GM23338 (cell line): ENCODE results near the gene RHO.

Experiments
- CREB1 ChIP-seq: fragments of 250-450 bp; sonication (Bioruptor Pico); IDR thresholded peaks from 2 replicates; pipeline ENCODE4 v1.5.0; 2020; ENCODE audit warnings: low read depth, mild to moderate bottlenecking, moderate library complexity
- EZH2 ChIP-seq: fragments of 200-600 bp; sonication (generic); IDR thresholded peaks from one replicate; pipeline ENCODE4 v1.8.0; 2017; ENCODE audit warnings: antibody characterized with exemption, mild to moderate bottlenecking, low read depth; ENCODE audit not compliant: unreplicated experiment
- EZH2phosphoT487 ChIP-seq: fragments of 200-600 bp; sonication (generic); IDR thresholded peaks from one replicate; pipeline ENCODE4 v1.8.1; 2018; ENCODE audit warnings: antibody characterized with exemption; ENCODE audit not compliant: unreplicated experiment
- JUNB ChIP-seq: IDR thresholded peaks from one replicate; pipeline ENCODE4 v1.6.1; 2016; ENCODE audit warnings: antibody characterized with exemption; ENCODE audit not compliant: unreplicated experiment
- NANOG ChIP-seq: IDR thresholded peaks from 2 replicates; pipeline ENCODE4 v1.6.1; 2016; ENCODE audit warnings: antibody characterized with exemption, borderline replicate concordance
- POLR2AphosphoS5 ChIP-seq: IDR thresholded peaks from 2 replicates; pipeline ENCODE4 v1.6.1; 2016; ENCODE audit warnings: antibody characterized with exemption, low read depth
- STAT1 ChIP-seq: IDR thresholded peaks from one replicate; pipeline ENCODE4 v1.6.1; 2016; ENCODE audit warnings: antibody characterized with exemption; ENCODE audit not compliant: unreplicated experiment
- ZNF114 ChIP-seq: fragments of 250-450 bp; sonication (Bioruptor Pico); IDR thresholded peaks from 2 replicates; pipeline ENCODE4 v1.5.0; 2020; ENCODE audit warnings: mild to moderate bottlenecking, moderate library complexity
- ZNF331 ChIP-seq: fragments of 250-450 bp; sonication (Bioruptor Pico); IDR thresholded peaks from 2 replicates; pipeline ENCODE4 v1.5.0; 2020; ENCODE audit warnings: low read depth, mild to moderate bottlenecking, moderate library complexity
- TF ChIP-seq, protein P1 (sequence below), 2 experiments: fragments of 200-600 bp in 1 of 2; sonication (generic) in 1 of 2; conservative IDR thresholded peaks; 2 replicates each; pipeline versions ENCODE4 v1.5.1 to v1.6.1; 2016 to 2017; ENCODE audit warnings: antibody characterized with exemption in 2 of 2, low read depth in 2 of 2, mild to moderate bottlenecking in 2 of 2, moderate library complexity in 1 of 2
- TF ChIP-seq, protein P2 (sequence below): IDR thresholded peaks from 2 replicates; pipeline ENCODE4 v1.6.1; 2016; ENCODE audit warnings: antibody characterized with exemption
- TF ChIP-seq, protein P3 (sequence below): fragments of 250-450 bp; sonication (Bioruptor Pico); IDR thresholded peaks from 2 replicates; pipeline ENCODE4 v1.5.0; 2020; ENCODE audit warnings: mild to moderate bottlenecking, moderate library complexity
- TF ChIP-seq, protein P4 (sequence below): IDR thresholded peaks from one replicate; pipeline ENCODE4 v1.6.1; 2018; ENCODE audit warnings: antibody characterized with exemption; ENCODE audit not compliant: unreplicated experiment

DNA sequence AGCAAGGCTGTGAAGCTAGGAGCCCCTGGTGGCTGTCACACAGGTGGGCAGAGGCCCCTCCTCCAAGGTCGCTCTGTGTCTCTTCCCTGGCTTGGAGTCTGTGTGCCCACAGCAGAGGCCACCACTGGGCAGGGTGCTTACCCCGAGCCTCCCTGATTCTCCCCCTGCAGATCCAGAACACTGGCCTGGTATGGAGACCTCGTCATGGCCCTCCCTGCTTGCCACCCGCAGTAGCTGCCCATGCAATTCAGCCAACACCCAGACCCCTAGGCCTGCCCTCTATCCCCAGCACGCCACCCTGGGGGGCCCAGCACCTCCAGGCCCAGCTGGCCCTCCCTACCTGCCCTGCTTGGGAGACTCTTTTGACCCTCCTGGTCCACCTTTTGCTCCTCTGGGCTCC is 5.5 kb upstream of the RHO start:
- TF ChIP-seq, protein P1, sequence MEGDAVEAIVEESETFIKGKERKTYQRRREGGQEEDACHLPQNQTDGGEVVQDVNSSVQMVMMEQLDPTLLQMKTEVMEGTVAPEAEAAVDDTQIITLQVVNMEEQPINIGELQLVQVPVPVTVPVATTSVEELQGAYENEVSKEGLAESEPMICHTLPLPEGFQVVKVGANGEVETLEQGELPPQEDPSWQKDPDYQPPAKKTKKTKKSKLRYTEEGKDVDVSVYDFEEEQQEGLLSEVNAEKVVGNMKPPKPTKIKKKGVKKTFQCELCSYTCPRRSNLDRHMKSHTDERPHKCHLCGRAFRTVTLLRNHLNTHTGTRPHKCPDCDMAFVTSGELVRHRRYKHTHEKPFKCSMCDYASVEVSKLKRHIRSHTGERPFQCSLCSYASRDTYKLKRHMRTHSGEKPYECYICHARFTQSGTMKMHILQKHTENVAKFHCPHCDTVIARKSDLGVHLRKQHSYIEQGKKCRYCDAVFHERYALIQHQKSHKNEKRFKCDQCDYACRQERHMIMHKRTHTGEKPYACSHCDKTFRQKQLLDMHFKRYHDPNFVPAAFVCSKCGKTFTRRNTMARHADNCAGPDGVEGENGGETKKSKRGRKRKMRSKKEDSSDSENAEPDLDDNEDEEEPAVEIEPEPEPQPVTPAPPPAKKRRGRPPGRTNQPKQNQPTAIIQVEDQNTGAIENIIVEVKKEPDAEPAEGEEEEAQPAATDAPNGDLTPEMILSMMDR (conservative IDR thresholded peaks at IDR 0.05; ENCODE audit: low read depth in 2 of 2) = no peak
- TF ChIP-seq EZH2 = no peak
- no peak for TF ChIP-seq POLR2AphosphoS5
- no peak for TF ChIP-seq NANOG
- no peak for TF ChIP-seq JUNB
- TF ChIP-seq, protein P2, sequence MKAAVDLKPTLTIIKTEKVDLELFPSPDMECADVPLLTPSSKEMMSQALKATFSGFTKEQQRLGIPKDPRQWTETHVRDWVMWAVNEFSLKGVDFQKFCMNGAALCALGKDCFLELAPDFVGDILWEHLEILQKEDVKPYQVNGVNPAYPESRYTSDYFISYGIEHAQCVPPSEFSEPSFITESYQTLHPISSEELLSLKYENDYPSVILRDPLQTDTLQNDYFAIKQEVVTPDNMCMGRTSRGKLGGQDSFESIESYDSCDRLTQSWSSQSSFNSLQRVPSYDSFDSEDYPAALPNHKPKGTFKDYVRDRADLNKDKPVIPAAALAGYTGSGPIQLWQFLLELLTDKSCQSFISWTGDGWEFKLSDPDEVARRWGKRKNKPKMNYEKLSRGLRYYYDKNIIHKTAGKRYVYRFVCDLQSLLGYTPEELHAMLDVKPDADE = no peak
- no peak for TF ChIP-seq EZH2phosphoT487
- TF ChIP-seq, protein P3, sequence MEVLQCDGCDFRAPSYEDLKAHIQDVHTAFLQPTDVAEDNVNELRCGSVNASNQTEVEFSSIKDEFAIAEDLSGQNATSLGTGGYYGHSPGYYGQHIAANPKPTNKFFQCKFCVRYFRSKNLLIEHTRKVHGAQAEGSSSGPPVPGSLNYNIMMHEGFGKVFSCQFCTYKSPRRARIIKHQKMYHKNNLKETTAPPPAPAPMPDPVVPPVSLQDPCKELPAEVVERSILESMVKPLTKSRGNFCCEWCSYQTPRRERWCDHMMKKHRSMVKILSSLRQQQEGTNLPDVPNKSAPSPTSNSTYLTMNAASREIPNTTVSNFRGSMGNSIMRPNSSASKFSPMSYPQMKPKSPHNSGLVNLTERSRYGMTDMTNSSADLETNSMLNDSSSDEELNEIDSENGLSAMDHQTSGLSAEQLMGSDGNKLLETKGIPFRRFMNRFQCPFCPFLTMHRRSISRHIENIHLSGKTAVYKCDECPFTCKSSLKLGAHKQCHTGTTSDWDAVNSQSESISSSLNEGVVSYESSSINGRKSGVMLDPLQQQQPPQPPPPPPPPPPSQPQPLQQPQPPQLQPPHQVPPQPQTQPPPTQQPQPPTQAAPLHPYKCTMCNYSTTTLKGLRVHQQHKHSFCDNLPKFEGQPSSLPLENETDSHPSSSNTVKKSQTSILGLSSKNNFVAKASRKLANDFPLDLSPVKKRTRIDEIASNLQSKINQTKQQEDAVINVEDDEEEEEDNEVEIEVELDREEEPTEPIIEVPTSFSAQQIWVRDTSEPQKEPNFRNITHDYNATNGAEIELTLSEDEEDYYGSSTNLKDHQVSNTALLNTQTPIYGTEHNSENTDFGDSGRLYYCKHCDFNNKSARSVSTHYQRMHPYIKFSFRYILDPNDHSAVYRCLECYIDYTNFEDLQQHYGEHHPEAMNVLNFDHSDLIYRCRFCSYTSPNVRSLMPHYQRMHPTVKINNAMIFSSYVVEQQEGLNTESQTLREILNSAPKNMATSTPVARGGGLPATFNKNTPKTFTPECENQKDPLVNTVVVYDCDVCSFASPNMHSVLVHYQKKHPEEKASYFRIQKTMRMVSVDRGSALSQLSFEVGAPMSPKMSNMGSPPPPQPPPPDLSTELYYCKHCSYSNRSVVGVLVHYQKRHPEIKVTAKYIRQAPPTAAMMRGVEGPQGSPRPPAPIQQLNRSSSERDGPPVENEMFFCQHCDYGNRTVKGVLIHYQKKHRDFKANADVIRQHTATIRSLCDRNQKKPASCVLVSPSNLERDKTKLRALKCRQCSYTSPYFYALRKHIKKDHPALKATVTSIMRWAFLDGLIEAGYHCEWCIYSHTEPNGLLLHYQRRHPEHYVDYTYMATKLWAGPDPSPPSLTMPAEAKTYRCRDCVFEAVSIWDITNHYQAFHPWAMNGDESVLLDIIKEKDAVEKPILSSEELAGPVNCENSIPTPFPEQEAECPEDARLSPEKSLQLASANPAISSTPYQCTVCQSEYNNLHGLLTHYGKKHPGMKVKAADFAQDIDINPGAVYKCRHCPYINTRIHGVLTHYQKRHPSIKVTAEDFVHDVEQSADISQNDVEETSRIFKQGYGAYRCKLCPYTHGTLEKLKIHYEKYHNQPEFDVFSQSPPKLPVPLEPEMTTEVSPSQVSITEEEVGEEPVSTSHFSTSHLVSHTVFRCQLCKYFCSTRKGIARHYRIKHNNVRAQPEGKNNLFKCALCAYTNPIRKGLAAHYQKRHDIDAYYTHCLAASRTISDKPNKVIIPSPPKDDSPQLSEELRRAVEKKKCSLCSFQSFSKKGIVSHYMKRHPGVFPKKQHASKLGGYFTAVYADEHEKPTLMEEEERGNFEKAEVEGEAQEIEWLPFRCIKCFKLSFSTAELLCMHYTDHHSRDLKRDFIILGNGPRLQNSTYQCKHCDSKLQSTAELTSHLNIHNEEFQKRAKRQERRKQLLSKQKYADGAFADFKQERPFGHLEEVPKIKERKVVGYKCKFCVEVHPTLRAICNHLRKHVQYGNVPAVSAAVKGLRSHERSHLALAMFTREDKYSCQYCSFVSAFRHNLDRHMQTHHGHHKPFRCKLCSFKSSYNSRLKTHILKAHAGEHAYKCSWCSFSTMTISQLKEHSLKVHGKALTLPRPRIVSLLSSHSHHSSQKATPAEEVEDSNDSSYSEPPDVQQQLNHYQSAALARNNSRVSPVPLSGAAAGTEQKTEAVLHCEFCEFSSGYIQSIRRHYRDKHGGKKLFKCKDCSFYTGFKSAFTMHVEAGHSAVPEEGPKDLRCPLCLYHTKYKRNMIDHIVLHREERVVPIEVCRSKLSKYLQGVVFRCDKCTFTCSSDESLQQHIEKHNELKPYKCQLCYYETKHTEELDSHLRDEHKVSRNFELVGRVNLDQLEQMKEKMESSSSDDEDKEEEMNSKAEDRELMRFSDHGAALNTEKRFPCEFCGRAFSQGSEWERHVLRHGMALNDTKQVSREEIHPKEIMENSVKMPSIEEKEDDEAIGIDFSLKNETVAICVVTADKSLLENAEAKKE = no peak
- TF ChIP-seq CREB1 (CRISPR knock-in tag) = no peak
- TF ChIP-seq, protein P4, sequence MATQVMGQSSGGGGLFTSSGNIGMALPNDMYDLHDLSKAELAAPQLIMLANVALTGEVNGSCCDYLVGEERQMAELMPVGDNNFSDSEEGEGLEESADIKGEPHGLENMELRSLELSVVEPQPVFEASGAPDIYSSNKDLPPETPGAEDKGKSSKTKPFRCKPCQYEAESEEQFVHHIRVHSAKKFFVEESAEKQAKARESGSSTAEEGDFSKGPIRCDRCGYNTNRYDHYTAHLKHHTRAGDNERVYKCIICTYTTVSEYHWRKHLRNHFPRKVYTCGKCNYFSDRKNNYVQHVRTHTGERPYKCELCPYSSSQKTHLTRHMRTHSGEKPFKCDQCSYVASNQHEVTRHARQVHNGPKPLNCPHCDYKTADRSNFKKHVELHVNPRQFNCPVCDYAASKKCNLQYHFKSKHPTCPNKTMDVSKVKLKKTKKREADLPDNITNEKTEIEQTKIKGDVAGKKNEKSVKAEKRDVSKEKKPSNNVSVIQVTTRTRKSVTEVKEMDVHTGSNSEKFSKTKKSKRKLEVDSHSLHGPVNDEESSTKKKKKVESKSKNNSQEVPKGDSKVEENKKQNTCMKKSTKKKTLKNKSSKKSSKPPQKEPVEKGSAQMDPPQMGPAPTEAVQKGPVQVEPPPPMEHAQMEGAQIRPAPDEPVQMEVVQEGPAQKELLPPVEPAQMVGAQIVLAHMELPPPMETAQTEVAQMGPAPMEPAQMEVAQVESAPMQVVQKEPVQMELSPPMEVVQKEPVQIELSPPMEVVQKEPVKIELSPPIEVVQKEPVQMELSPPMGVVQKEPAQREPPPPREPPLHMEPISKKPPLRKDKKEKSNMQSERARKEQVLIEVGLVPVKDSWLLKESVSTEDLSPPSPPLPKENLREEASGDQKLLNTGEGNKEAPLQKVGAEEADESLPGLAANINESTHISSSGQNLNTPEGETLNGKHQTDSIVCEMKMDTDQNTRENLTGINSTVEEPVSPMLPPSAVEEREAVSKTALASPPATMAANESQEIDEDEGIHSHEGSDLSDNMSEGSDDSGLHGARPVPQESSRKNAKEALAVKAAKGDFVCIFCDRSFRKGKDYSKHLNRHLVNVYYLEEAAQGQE = no peak
- no peak for TF ChIP-seq ZNF331
- TF ChIP-seq ZNF114 (CRISPR knock-in tag) = no peak
- no peak for TF ChIP-seq STAT1
